Activated CD4-positive, alpha-beta T cell treated with anti-CD3 and anti-CD28 coated beads for 36 hours (primary cell): ENCODE results near the gene GPR34. TPM values are rescaled to one million over a fixed set of nuclear protein-coding genes. Genes with fewer than 3 reads are reported as not detected.

Experiments
- ATAC-seq: fragments of 200-7000 bp; cut with Tn5 transposase; one replicate; pipeline ENCODE4 v1.10.0; 2021; ENCODE audit warnings: mild to moderate bottlenecking, moderate library complexity
- CTCF ChIA-PET: fragments of 350-600 bp; sonication (Branson Sonifier 250); formaldehyde crosslinking; loops from one replicate; lab custom pipeline; 2021; ENCODE audit warnings: antibody characterized with exemption; lab: Charles Lee
- POLR2A ChIA-PET: fragments of 350-600 bp; sonication (Branson Sonifier 250); formaldehyde crosslinking; loops from one replicate; lab custom pipeline; 2021; ENCODE audit warnings: antibody characterized with exemption, inconsistent platforms; lab: Charles Lee
- DNase-seq: peaks from one replicate; pipeline ENCODE4 v3.0.0-alpha.2; 2020
- H3K27ac Mint-ChIP-seq: one replicate; pipeline ENCODE4 v1.8.0; 2021; ENCODE audit warnings: mixed read lengths
- H3K27me3 Mint-ChIP-seq: one replicate; pipeline ENCODE4 v1.8.0; 2021; ENCODE audit warnings: mixed read lengths
- H3K36me3 Mint-ChIP-seq: one replicate; pipeline ENCODE4 v1.8.0; 2021; ENCODE audit warnings: low read depth, mixed read lengths
- H3K4me1 Mint-ChIP-seq: one replicate; pipeline ENCODE4 v1.8.0; 2021; ENCODE audit warnings: mixed read lengths
- H3K4me3 Mint-ChIP-seq: one replicate; pipeline ENCODE4 v1.8.0; 2021; ENCODE audit warnings: mild to moderate bottlenecking, moderate library complexity, mixed read lengths
- H3K9me3 Mint-ChIP-seq: one replicate; pipeline ENCODE4 v1.8.0; 2021; ENCODE audit warnings: low read depth, mixed read lengths
- intact Hi-C, 2 experiments: fragments of 100-400 bp; cut with DNase I in 1 of 2; cut with micrococcal nuclease in 1 of 2; formaldehyde crosslinking; loops; one replicate each; pipeline versions ENCODE4 v1.14.2 to v1.15.1; 2022 to 2024; cut with DNase I, micrococcal nuclease
- total RNA-seq, 2 experiments: library from RNA; stranded (reverse); gene quantifications; one replicate each; pipeline ENCODE4 v1.2.3, GENCODE V29; 2021

GPR34 gene
- total RNA-seq, 2 experiments from 2014 or later, result 0.12 TPM; not detected in 1

- ChIA-PET CTCF (no interaction called here), POLR2A (no interaction called here)
- intact Hi-C loops, result loop anchor here in 1 of 2 experiments (10.0 kb wide), 1 partner anchor 55 kb away; no protein-coding TSS in a partner anchor
- Mint-ChIP-seq H3K36me3 (peaks cover 28% of the 10 kb centered on the region), H3K9me3 (peaks cover 9% of the 10 kb centered on the region), H3K27me3 (no peaks in the 10 kb centered on the region), H3K4me3 (no peak overlapping the region), H3K4me1 (peaks cover 36% of the 10 kb centered on the region), H3K27ac (no peak overlapping the region)
- DNase-seq (peak; percentile 55), ATAC-seq (peak; percentile 61)
These were observed 31.5 kb downstream of the GPR34 start for GRCh38 chrX:41720125-41720779.

- ATAC-seq (peak; percentile 53), DNase-seq (no peak)
- Mint-ChIP-seq H3K36me3 (peaks cover 27% of the 10 kb centered on the region), H3K27ac (no peak overlapping the region), H3K4me3 (no peak overlapping the region), H3K4me1 (peaks cover 32% of the 10 kb centered on the region), H3K27me3 (no peaks in the 10 kb centered on the region), H3K9me3 (peaks cover 9% of the 10 kb centered on the region)
- ChIA-PET CTCF (no interaction called here), POLR2A (no interaction called here)
- intact Hi-C loops, result loop anchor here in 1 of 2 experiments (10.0 kb wide), 1 partner anchor 57 kb away; no protein-coding TSS in a partner anchor
These were observed 32.8 kb downstream of the GPR34 start for GRCh38 chrX:41721590-41721989.

GRCh38 chrX:41722214-41722613, 33.4 kb downstream of the GPR34 start:
- Mint-ChIP-seq H3K27me3 (no peaks in the 10 kb centered on the region), H3K9me3 (peaks cover 4% of the 10 kb centered on the region), H3K4me1 (peaks cover 27% of the 10 kb centered on the region), H3K27ac (peak overlapping the region; percentile 1), H3K36me3 (peaks cover 21% of the 10 kb centered on the region), H3K4me3 (no peak overlapping the region)
- DNase-seq (no peak), ATAC-seq (peak; percentile 53)
- CTCF ChIA-PET, result no interaction called here
- POLR2A ChIA-PET, result no interaction called here
- intact Hi-C loops, result loop anchor here in 1 of 2 experiments (10.0 kb wide), 1 partner anchor 57 kb away; no protein-coding TSS in a partner anchor

- no peaks in the 10 kb centered on the region for H3K27me3 Mint-ChIP-seq
- no peak overlapping the region for H3K4me3 Mint-ChIP-seq
- POLR2A ChIA-PET, result no interaction called here
- intact Hi-C loops, result loop anchor here in 1 of 2 experiments (10.0 kb wide), 1 partner anchor 58 kb away; no protein-coding TSS in a partner anchor
- ATAC-seq (no peak), DNase-seq (no peak)
- peaks cover 20% of the 10 kb centered on the region for H3K36me3 Mint-ChIP-seq
- CTCF ChIA-PET, result no interaction called here
- peaks cover 27% of the 10 kb centered on the region for H3K4me1 Mint-ChIP-seq
- H3K27ac Mint-ChIP-seq, result no peak overlapping the region
- H3K9me3 Mint-ChIP-seq, result peaks cover 3% of the 10 kb centered on the region
These were observed 34.2 kb downstream of the GPR34 start for GRCh38 chrX:41722816-41723618.

GRCh38 chrX:41723826-41724225, 35.1 kb downstream of the GPR34 start, which contains the start of gene GPR82:
GPR82 (plus strand) TSS chrX:41724181; CDS start chrX:41727027, 2,846 bp downstream.
- CTCF ChIA-PET, result no interaction called here
- Mint-ChIP-seq H3K27ac (no peak within 1 kb of the TSS), H3K4me3 (no peak within 1 kb of the TSS), H3K4me1 (peaks cover 29% of the 10 kb centered on the region), H3K36me3 (peaks cover 15% of the 10 kb centered on the region), H3K27me3 (no peaks in the 10 kb centered on the region), H3K9me3 (peaks cover 3% of the 10 kb centered on the region)
- DNase-seq (no peak), ATAC-seq (no peak)
- intact Hi-C loops, result loop anchor here in 1 of 2 experiments (10.0 kb wide), 1 partner anchor 59 kb away; no protein-coding TSS in a partner anchor
- POLR2A ChIA-PET, result no interaction called here

- peaks cover 6% of the 10 kb centered on the region for H3K4me1 Mint-ChIP-seq
- ATAC-seq (no peak), DNase-seq (no peak)
- H3K4me3 Mint-ChIP-seq, result no peak overlapping the region
- no peaks in the 10 kb centered on the region for H3K36me3 Mint-ChIP-seq
- CTCF ChIA-PET, result no interaction called here
- no peaks in the 10 kb centered on the region for H3K27me3 Mint-ChIP-seq
- intact Hi-C loops, result loop anchor here in 1 of 2 experiments (10.0 kb wide), 1 partner anchor 63 kb away; no protein-coding TSS in a partner anchor
- H3K27ac Mint-ChIP-seq, result no peak overlapping the region
- no peaks in the 10 kb centered on the region for H3K9me3 Mint-ChIP-seq
- POLR2A ChIA-PET, result interaction anchor here (0.6 kb wide), 1 partner anchor 49 kb away, joined by 5 read pairs; no protein-coding TSS in a partner anchor
These were observed 39.4 kb downstream of the GPR34 start for GRCh38 chrX:41728125-41728524.

GRCh38 chrX:41730081-41730480, 41.3 kb downstream of the GPR34 start:
- Mint-ChIP-seq H3K4me1 (peaks cover 13% of the 10 kb centered on the region), H3K9me3 (no peaks in the 10 kb centered on the region), H3K36me3 (no peaks in the 10 kb centered on the region), H3K4me3 (no peak overlapping the region), H3K27me3 (no peaks in the 10 kb centered on the region), H3K27ac (no peak overlapping the region)
- ATAC-seq, result no peak
- intact Hi-C loops, result no loop called here
- ChIA-PET CTCF (no interaction called here), POLR2A (no interaction called here)
- DNase-seq, result no peak

GRCh38 chrX:41732260-41732659, 43.5 kb downstream of the GPR34 start:
- Mint-ChIP-seq H3K36me3 (no peaks in the 10 kb centered on the region), H3K27me3 (no peaks in the 10 kb centered on the region), H3K4me1 (peaks cover 22% of the 10 kb centered on the region), H3K4me3 (no peak overlapping the region), H3K9me3 (no peaks in the 10 kb centered on the region), H3K27ac (no peak overlapping the region)
- no peak for DNase-seq
- ATAC-seq, result no peak
- POLR2A ChIA-PET, result no interaction called here
- intact Hi-C loops, result no loop called here
- CTCF ChIA-PET, result interaction anchor here (0.6 kb wide), 1 partner anchor 552 kb away, joined by 3 read pairs; no protein-coding TSS in a partner anchor

- ChIA-PET POLR2A (no interaction called here), CTCF (no interaction called here)
- peak; percentile 78 for ATAC-seq
- H3K9me3 Mint-ChIP-seq, result no peaks in the 10 kb centered on the region
- DNase-seq, result peak; percentile 23
- H3K4me1 Mint-ChIP-seq, result peaks cover 21% of the 10 kb centered on the region
- no peak overlapping the region for H3K4me3 Mint-ChIP-seq
- H3K36me3 Mint-ChIP-seq, result no peaks in the 10 kb centered on the region
- no peaks in the 10 kb centered on the region for H3K27me3 Mint-ChIP-seq
- intact Hi-C loops, result loop anchor here (1.0 kb wide), 3 partner anchors 174 to 178 kb away; no protein-coding TSS in a partner anchor
- H3K27ac Mint-ChIP-seq, result peak overlapping the region; percentile 83
These were observed 45.2 kb downstream of the GPR34 start for GRCh38 chrX:41733939-41734338.

GRCh38 chrX:41734530-41734929, 45.8 kb downstream of the GPR34 start:
- intact Hi-C loops, result loop anchor here (1.0 kb wide), 3 partner anchors 174 to 178 kb away; no protein-coding TSS in a partner anchor
- H3K27me3 Mint-ChIP-seq, result no peaks in the 10 kb centered on the region
- no peaks in the 10 kb centered on the region for H3K9me3 Mint-ChIP-seq
- no peaks in the 10 kb centered on the region for H3K36me3 Mint-ChIP-seq
- H3K4me3 Mint-ChIP-seq, result no peak overlapping the region
- DNase-seq (peak; percentile 15), ATAC-seq (peak; percentile 42)
- ChIA-PET POLR2A (no interaction called here), CTCF (no interaction called here)
- peaks cover 21% of the 10 kb centered on the region for H3K4me1 Mint-ChIP-seq
- H3K27ac Mint-ChIP-seq, result peak overlapping the region; percentile 83

GRCh38 chrX:41737065-41737464, 48.3 kb downstream of the GPR34 start:
- Mint-ChIP-seq H3K9me3 (no peaks in the 10 kb centered on the region), H3K27me3 (no peaks in the 10 kb centered on the region), H3K4me1 (peaks cover 24% of the 10 kb centered on the region), H3K27ac (peak overlapping the region; percentile 74), H3K4me3 (no peak overlapping the region), H3K36me3 (no peaks in the 10 kb centered on the region)
- POLR2A ChIA-PET, result no interaction called here
- intact Hi-C loops, result no loop called here
- DNase-seq (peak; percentile 55), ATAC-seq (peak; percentile 70)
- CTCF ChIA-PET, result interaction anchor here (0.6 kb wide), 1 partner anchor 79 kb away, joined by 3 read pairs; no protein-coding TSS in a partner anchor
